NOMO-1 treated with DMSO at 0.1 percent for 48 hours (cell line): Measurements from ENCODE around the gene MBD3.

Source experiments
- DNase-seq: peaks from one replicate; lab custom pipeline; 2025; ENCODE audit not compliant: unreplicated experiment; lab: John Stamatoyannopoulos, UW

MBD3 gene

GRCh38 chr19:1619703-1620102, 27.0 kb upstream of the MBD3 start:
- DNase-seq = no peak

DNA sequence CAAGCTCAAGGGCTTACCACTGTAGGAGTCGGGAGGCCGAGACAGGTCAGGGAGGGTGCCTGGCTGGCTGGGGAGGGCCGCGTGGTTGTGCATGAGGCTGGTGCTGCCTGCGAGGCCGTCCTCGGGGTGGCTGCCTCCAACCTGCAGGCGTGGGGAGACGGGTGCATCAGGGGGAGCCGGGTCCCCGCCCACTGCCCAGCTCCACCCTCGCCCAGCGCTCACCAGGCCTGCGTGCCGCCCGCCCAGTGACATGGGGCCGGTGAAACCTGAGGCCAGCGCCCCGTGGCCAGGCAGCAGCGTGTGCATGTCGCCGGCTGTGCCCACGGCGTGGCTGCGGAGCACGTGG, 26.4 kb upstream of the MBD3 start:
- no peak for DNase-seq

GRCh38 chr19:1618157-1619093, 25.8 kb upstream of the MBD3 start:
- no peak for DNase-seq

GRCh38 chr19:1616875-1617274, 24.2 kb upstream of the MBD3 start:
- DNase-seq = no peak

DNA sequence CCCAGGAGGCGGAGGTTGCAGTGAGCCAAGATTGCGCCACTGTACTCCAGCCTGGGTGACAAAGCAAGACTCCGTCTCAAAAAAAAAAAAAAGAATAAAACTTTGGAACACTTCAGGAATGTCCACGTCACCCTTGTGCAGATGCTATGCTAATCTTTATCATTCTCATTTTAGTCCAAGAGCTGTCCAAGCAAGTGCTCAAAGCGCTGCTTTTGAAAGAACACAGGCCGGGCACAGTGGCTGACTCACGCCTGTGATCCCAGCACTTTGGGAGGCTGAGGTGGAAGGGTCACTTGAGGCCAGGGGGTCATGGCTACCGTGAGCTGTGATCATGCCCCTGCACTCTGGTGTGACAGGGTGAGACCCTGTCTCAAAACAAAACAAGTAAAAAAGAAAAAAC, 23.7 kb upstream of the MBD3 start:
- no peak for DNase-seq

DNA sequence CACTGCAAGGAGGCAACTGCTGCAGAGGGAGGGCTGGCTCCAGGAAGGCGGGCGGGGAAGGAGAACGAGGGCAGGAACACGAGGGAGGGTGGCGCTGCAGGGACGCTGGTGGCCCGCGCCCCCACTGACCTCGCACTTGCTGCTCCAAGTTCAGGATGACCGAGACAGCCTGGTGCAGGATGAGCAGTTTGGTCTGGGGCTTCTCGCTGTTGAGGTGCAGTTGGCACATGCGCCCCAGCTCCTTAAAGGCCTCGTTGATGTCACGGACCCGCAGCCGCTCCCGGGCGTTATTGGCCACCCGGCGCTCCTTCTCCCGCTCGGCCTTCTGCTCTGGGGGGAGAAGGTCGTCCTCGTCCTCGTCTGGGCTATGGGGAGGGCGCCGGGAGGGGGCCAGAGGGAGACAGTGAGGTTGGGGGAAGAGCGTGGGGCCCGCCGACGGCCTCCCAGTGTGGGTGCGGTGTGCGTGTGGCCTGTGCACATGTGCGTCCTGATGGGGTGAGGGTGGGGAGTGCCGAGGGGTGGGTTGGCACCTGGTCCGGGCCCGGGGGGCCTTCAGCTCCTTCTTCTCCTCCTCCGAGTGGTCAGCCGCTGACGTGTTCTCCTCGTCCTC, 22.6 kb upstream of the MBD3 start:
- DNase-seq = no peak

DNA sequence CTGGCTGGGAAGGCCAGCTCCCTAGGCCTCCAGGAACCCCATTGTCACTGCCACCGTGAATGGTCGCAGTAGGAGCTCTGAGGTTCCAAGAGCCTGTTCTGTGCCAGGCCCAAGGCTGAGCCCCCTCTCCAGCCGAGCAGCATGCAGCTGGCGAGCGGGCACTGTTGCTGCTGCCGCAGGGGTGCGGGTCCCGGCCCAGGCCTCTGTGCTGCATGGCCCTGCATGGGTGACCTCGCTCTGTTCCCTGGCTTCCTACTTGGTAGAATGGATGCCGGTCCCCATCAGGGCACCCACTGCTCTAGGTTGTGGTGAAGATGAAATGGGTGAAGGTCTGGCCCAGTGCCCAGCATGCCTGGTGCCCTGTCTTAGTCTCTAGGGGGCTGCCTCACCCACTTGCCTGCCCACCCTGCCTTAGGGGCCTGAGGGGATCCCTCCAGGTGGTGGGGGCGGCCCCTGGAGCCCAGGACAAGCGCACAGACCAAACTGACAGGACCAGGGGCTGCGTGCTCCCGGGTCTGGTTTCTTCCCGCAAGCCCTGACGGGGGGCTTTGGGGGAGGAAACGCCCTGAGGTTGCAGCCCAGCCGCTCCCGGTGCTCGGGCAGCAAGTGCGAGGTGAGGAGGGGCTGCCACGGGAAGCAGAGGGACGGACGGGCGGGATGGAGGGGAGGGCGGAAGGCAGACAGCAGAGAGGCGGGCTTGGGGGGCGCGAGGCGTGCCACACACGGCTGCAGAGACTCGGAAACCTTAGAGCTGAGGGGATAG, 21.3 kb upstream of the MBD3 start:
- DNase-seq = no peak

- DNase-seq = no peak
Observed at GRCh38 chr19:1613146-1613545, 20.5 kb upstream of the MBD3 start.

DNA sequence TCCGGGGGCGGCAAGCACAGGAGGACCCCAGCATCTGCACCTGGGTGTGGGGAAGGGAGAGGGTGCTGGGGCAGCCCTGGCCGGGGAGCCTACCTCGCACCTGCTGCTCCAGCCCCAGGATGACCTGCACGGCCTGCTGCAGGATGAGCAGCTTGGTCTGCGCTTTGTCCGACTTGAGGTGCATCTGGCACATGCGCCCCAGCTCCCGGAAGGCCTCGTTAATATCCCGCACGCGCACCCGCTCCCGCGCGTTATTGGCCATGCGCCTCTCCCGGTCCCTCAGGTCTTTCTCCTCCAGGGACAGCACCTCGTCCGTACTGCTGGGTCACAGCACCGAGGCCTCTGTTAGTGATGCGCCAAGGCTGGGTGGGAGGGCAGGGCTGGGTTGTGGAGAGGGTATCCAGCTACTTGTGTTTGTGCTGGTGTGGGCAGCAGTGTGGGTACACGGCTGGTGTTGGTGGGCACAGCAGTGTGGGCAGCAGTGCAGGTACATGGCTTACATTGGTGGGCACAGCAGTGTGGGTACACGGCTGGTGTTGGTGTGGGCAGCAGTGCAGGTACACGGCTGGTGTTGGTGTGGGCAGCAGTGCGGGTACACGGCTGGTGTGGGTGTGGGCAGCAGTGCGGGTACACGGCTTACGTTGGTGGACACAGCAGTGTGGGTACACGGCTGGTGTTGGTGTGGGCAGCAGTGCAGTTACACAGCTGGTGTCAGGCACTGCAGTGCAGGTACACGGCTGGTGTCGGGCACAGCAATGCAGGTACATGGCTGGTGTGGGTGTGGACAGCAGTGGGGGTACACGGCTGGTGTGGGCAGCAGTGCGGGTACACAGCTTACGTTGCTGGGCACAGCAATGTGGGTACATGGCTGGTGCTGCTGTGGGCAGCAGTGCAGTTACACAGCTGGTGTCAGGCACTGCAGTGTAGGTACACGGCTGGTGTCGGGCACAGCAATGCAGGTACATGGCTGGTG, 19.7 kb upstream of the MBD3 start:
- DNase-seq = no peak

GRCh38 chr19:1611353-1611752, 18.7 kb upstream of the MBD3 start:
- no peak for DNase-seq

DNA sequence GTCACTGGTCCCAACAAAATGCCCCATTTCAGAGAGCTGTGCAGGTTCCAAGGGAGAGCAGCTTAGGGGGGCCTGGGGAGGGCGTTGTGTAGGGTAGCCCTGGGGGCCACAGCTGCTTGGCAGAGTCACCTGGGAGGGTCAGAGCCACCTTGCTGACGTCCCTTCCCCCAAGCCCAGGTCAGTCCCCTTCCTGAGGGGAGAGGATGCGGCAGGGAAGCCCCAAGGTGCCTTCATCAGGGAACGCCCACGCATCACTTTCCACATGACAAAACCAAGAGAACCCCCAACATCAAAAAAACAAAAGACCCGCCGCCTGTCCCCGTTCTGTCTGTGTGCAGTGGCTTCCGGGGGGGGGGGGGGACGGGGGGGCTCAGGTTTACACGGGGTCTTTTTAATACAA, 17.9 kb upstream of the MBD3 start:
- no peak for DNase-seq

DNA sequence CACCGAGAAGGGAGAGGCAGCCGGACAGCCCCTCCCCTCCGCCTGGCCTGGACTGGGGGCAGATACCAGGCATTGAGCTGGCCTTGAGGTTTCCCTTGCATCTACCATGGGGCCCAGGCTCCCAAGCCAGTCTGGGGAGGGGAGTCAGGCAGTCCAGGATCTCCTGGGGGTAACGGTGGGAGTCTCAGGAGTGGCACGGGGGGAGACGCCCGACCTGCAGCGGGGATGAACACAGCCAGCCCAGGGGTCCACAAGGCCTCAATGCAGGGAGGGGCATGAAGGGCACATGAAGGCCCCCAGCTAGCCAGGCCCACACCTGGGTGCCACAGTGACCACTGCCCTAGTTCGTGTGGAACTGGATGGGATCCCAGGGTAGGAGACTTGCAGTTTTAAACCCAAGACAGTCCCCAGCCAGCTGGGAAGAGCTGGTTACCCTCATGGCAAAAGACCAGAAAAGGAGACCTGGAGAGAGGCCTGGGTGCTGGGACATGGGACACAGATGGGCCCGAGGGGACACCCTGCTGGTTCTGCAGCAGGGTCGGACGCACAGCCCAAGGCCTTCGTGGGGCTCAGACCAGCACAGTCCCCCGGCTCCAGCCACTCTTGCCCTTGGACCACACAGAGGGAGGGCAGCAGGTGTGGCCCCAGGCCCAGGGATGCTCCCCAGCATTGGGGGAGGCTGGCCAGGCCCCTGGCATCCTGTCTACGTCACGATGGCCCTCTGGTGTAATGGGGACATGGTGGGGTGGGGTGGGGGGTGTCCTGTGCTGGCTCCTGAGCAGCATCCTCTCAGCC, 17.2 kb upstream of the MBD3 start:
- DNase-seq = no peak

DNA sequence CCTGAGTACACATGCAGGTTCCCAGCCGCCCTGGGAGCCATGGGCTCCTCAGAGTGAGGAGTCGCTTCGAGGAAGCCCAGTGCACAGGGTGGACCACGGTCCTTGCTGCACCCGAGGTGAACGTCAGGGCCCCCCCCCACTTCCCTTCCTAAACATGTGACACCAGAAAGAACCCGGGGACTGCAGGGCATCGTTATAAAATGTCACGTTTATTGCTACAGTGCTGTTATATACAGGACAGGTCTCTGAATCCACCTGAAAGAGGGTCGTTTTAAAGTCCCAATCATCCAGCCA, 16.4 kb upstream of the MBD3 start:
- no peak for DNase-seq

DNA sequence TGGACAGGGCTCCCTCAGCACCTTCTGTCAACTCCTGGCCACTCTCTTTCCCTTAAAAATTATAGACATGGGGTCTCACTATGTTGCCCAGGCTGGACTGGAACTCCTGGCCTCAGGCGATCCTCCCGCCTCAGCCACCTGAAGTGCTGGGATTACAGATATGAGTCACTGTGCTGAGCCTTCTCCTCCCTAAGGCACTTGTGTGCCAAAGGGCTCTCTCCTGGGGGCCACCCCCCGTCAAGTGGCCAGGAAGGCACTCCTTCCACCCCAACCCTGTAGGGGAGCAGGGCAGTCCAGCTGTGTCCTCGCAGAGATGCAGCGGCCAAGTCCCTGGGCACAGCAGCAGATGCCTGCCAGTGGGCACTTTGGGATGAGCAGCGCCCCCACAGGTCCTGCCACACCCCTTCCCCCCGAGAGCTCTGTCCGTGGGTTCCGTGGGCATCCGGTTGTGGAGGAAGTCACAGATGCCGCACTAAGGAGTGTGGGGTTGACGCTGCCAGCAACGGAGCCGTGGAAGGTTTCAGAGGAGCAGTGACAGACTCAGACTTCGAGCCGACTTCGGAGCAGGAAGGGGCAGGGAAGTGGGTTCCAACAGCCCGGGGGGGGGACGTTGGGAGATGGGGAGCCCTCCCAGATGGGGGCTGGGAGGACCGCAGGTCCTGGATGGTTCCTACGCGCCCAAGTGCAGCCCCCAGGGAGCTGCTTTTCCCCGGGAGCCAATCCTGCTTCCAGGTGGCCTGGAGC, 15.9 kb upstream of the MBD3 start:
- no peak for DNase-seq

- no peak for DNase-seq
Observed at GRCh38 chr19:1606138-1606651, 13.5 kb upstream of the MBD3 start.

GRCh38 chr19:1605236-1606137, 12.8 kb upstream of the MBD3 start, which contains the start of gene UQCR11:
Gene UQCR11, minus strand, starts transcription at chr19:1605462. Its CDS starts 53 bp downstream, at chr19:1605409.
- peak; percentile 96 for DNase-seq

GRCh38 chr19:1602091-1602707, 9.5 kb upstream of the MBD3 start:
- DNase-seq = no peak

DNA sequence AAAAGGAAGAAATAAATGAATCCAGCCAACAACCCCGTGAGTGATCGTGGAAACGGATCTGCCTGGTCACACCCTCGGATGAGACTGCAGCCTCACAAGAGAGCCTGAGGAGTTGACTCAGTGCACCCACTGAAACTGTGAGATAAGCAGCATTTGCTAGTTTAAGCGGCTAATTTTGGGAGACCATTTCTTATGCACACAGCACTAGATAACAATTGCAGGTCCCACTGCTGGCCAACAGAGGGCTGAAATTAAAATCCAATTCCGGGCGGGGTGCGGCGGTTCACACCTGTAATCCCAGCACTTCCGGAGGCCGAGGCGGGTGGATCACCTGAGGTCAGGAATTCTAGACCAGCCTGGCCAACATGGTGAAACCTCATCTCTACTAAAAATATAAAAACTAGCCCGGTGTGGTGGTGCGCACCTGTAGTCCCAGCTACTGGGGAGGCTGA, 9.0 kb upstream of the MBD3 start:
- no peak for DNase-seq
